GM23248 (cell line): Measurements from ENCODE around the gene HSPA1L. TPM values are rescaled to one million over a fixed set of nuclear protein-coding genes. Genes with fewer than 3 reads are reported as not detected.

Experiments
- DNase-seq: peaks from one replicate; pipeline ENCODE4 v3.0.0-alpha.2; 2015
- H2AFZ ChIP-seq: fragments of 200-600 bp; sonication (generic); 2 replicates; pipeline ENCODE4 v1.6.1; 2016; ENCODE audit warnings: antibody characterized with exemption
- H3F3A ChIP-seq: fragments of 200-600 bp; sonication (generic); 2 replicates; pipeline ENCODE4 v1.6.1; 2016; ENCODE audit warnings: mild to moderate bottlenecking, antibody characterized with exemption, mixed run types; ENCODE audit not compliant: insufficient read depth
- H3K27ac ChIP-seq: fragments of 200-600 bp; sonication (generic); 2 replicates; pipeline ENCODE4 v1.5.1; 2016; ENCODE audit warnings: mild to moderate bottlenecking
- H3K27me3 ChIP-seq: fragments of 200-600 bp; sonication (generic); replicated peaks from 2 replicates; pipeline ENCODE4 v1.6.1; 2016; ENCODE audit warnings: mild to moderate bottlenecking; ENCODE audit not compliant: insufficient read depth
- H3K36me3 ChIP-seq: fragments of 200-600 bp; sonication (generic); 2 replicates; pipeline ENCODE4 v1.6.1; 2016; ENCODE audit warnings: low read depth, mild to moderate bottlenecking
- H3K4me1 ChIP-seq: fragments of 200-600 bp; sonication (generic); 2 replicates; pipeline ENCODE4 v1.6.1; 2016; ENCODE audit warnings: mild to moderate bottlenecking; ENCODE audit not compliant: insufficient read depth
- H3K4me2 ChIP-seq: fragments of 200-600 bp; sonication (generic); one replicate; pipeline ENCODE4 v1.6.1; 2016; ENCODE audit warnings: mild to moderate bottlenecking; ENCODE audit not compliant: unreplicated experiment
- H3K4me3 ChIP-seq: fragments of 200-600 bp; sonication (generic); 2 replicates; pipeline ENCODE4 v1.5.1; 2016; ENCODE audit warnings: mild to moderate bottlenecking
- H3K79me2 ChIP-seq: fragments of 200-600 bp; sonication (generic); 2 replicates; pipeline ENCODE4 v1.6.1; 2016; ENCODE audit warnings: mild to moderate bottlenecking; ENCODE audit not compliant: insufficient read depth
- H3K9ac ChIP-seq: fragments of 200-600 bp; sonication (generic); 2 replicates; pipeline ENCODE4 v1.6.1; 2016; ENCODE audit warnings: mild to moderate bottlenecking
- H3K9me2 ChIP-seq: fragments of 200-600 bp; sonication (generic); 2 replicates; pipeline ENCODE4 v1.6.1; 2016; ENCODE audit warnings: mixed run types, mild to moderate bottlenecking, moderate library complexity; ENCODE audit not compliant: insufficient read depth
- H3K9me3 ChIP-seq: fragments of 200-600 bp; sonication (generic); one replicate; pipeline ENCODE4 v1.6.1; 2017; ENCODE audit warnings: low read depth
- H4K20me1 ChIP-seq: fragments of 200-600 bp; sonication (generic); 2 replicates; pipeline ENCODE4 v1.6.0; 2016; ENCODE audit not compliant: insufficient read depth
- EZH2 ChIP-seq: fragments of 200-600 bp; sonication (generic); IDR thresholded peaks from 2 replicates; pipeline ENCODE4 v1.6.1; 2018; ENCODE audit warnings: antibody characterized with exemption, mild to moderate bottlenecking; ENCODE audit not compliant: insufficient read depth, poor library complexity, severe bottlenecking
- EZH2phosphoT487 ChIP-seq: fragments of 200-600 bp; sonication (generic); IDR thresholded peaks from 2 replicates; pipeline ENCODE4 v1.6.1; 2018; ENCODE audit warnings: antibody characterized with exemption, moderate library complexity, mild to moderate bottlenecking, low read depth; ENCODE audit not compliant: insufficient read depth
- WGBS, 2 experiments: methylation state at CpG; one replicate each; pipeline ENCODE4 v1.1.6; 2015 to 2017; ENCODE audit warnings: low lambda C conversion rate in 2 of 2, low coverage in 1 of 2; ENCODE audit errors: missing lambda C conversion rate in 2 of 2; 5-methylcytosine and 5-hydroxymethylcytosine counted together
- in situ Hi-C: fragments of 300-500 bp; cut with MboI; formaldehyde crosslinking; loops from 2 replicates; pipeline ENCODE4 v1.15.0; 2020
- polyA plus RNA-seq: library from polyadenylated mRNA; unstranded; fragments of >200 nt; fragmentation: Nextera tagmentation; extraction: Ambion mirVana; gene quantifications from 2 replicates; pipeline ENCODE4 v1.2.1, GENCODE V29; 2016
- total RNA-seq: library from RNA; depleted of rRNA; stranded (reverse); fragments of >200 nt; shearing (Covaris generic); gene quantifications from 2 replicates; pipeline ENCODE4 v1.2.3, GENCODE V29; 2014

Gene HSPA1L
- total and polyA plus RNA-seq, 2 experiments from 2014 or later: 0.91 to 1.7 TPM

DNA sequence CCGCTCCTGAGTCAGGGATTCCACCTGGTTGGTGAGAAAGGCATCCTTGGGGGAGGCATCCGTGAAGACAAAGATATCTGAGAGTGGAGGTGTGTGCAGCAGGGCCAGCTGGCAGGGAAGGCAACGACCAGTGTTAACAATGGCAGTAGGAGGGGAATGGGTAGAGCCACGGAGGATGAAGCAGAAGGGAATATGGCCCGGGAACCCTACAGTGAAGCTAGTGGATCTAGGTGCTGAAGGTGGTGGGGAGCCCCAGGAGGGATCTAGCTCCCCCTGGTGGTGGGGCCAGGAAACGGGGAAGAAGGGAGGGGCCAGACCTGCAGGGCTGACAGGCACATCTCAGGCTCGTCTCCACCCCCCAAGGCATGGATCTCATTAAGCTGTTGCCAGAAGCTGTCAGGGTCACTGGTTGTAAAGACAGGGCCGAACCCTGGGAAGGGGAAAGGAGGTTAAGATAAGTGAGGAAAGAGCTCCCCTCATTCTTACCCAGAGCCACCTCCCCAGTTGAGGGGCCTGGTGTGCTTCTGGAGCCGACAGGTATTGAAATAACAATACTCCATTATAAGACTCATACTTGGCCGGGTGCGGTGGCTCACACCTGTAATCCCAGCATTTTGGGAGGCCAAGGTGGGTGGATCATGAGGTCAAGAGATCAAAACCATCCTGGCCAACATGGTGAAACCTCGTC, 45.3 kb downstream of the HSPA1L start:
- 74 to 75% methylated on average over 12 of the region's 12 CpGs for WGBS, 2 experiments
- H3F3A ChIP-seq: no peaks in the 10 kb centered on the region

DNA sequence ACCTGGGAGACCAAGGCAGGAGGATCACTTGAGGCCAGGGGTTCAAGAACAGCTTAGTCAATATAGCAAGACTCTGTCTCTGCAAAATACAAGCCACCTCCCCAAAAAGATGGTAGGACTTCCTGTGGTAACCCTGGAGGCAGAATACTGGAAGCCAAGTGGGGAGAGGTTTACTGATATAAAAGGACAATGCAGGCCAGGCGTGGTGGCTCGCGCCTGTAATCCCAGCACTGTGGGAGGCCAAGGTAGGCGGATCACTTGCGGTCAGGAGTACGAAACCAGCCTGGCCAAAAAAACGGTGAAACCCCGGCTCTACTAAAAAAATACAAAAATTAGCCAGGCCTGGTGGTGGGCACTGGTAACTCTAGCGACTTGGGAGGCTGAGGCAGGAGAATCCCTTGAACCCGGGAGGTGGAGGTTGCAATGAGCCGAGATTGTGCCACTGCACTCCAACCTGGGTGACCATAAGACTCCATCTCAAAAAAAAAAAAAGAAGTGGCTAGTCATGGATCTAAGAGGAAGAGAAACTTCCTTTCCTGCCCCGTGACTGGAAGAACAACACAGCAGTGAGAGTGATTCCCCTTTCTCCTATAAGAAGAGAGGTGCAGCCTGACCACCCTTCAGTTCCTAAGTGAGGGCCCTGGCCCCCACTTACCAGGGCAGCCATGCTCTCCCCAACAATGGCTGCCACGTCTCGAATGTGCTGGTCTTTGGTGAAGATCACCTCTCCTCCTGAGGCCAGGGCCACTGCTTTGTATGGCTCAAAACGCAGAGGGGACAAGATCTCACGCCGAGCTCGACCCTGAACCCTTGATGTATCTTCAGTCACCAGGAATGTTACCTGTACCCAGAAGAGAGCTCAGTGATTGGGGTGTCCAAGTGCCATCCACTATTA, 46.5 kb downstream of the HSPA1L start:
- WGBS, 2 experiments: 87% methylated on average over 18 of the region's 18 CpGs
- Histone ChIP-seq H3K9me2 (no peaks in the 10 kb centered on the region), H2AFZ (no peak overlapping the region), H3K4me3 (no peak overlapping the region), H3F3A (no peaks in the 10 kb centered on the region), H3K4me1 (peaks cover 5% of the 10 kb centered on the region; the same call in 1 of the 2 replicates), H3K9ac (no peak overlapping the region), H3K27me3 (no peaks in the 10 kb centered on the region), H4K20me1 (no peaks in the 10 kb centered on the region), H3K79me2 (no peaks in the 10 kb centered on the region), H3K36me3 (no peaks in the 10 kb centered on the region), H3K27ac (no peak overlapping the region), H3K4me2 (no peak overlapping the region), H3K9me3 (no peaks in the 10 kb centered on the region)
- DNase-seq: no peak
- TF ChIP-seq EZH2phosphoT487 (no peak), EZH2 (no peak)
- in situ Hi-C loops: no loop called here

More for the DNA sequence above, 45.3 kb downstream of the HSPA1L start:
- no peak overlapping the region for H3K9ac ChIP-seq
- H2AFZ ChIP-seq: no peak overlapping the region
- DNase-seq: peak; percentile 60
- TF ChIP-seq EZH2phosphoT487 (no peak), EZH2 (no peak)
- H3K9me2 ChIP-seq: no peaks in the 10 kb centered on the region
- no peak overlapping the region for H3K4me3 ChIP-seq
- no peak overlapping the region for H3K27ac ChIP-seq
- in situ Hi-C loops: no loop called here
- no peaks in the 10 kb centered on the region for H4K20me1 ChIP-seq
- H3K4me1 ChIP-seq: no peaks in the 10 kb centered on the region
- H3K4me2 ChIP-seq: no peak overlapping the region
- no peaks in the 10 kb centered on the region for H3K9me3 ChIP-seq
- H3K79me2 ChIP-seq: no peaks in the 10 kb centered on the region
- no peaks in the 10 kb centered on the region for H3K36me3 ChIP-seq
- H3K27me3 ChIP-seq: no peaks in the 10 kb centered on the region

DNA sequence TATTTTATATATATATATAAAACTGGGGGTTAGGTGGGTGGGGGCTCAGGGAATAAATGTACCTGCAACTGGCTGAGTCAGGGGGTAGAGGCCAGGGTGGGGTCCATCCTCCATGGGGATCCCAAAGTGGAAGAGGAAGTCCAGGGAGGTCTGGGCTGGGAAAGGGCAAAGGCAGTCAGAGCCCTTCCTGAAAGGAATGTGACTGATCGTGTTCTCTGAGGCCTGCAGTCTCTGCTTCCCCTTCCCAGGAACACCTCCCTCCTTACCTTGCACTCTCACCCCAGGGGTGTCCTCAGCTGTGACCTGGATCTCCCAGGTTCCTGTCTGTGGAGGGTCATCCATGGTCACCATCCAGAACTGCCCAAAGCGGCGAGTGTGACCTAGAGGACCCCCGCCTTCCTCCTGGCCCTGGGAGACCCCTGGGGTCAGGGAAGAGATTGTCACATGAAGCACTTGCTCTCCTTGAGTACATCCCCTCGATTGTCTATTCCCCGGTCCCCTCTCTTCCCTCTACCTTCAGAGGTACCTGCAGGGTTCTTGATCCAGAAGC, 47.9 kb downstream of the HSPA1L start:
- no peak overlapping the region for H3K27ac ChIP-seq
- in situ Hi-C loops: no loop called here
- no peaks in the 10 kb centered on the region for H3K79me2 ChIP-seq
- H3K9ac ChIP-seq: no peak overlapping the region
- H3K9me2 ChIP-seq: no peaks in the 10 kb centered on the region
- H3F3A ChIP-seq: no peaks in the 10 kb centered on the region
- no peaks in the 10 kb centered on the region for H4K20me1 ChIP-seq
- no peaks in the 10 kb centered on the region for H3K36me3 ChIP-seq
- H2AFZ ChIP-seq: no peak overlapping the region
- no peak overlapping the region for H3K4me3 ChIP-seq
- no peaks in the 10 kb centered on the region for H3K9me3 ChIP-seq
- TF ChIP-seq EZH2 (no peak), EZH2phosphoT487 (no peak)
- no peak for DNase-seq
- WGBS, 2 experiments: 77 to 82% methylated on average over 6 of the region's 6 CpGs
- H3K4me1 ChIP-seq: peaks cover 9% of the 10 kb centered on the region
- no peaks in the 10 kb centered on the region for H3K27me3 ChIP-seq
- no peak overlapping the region for H3K4me2 ChIP-seq

DNA sequence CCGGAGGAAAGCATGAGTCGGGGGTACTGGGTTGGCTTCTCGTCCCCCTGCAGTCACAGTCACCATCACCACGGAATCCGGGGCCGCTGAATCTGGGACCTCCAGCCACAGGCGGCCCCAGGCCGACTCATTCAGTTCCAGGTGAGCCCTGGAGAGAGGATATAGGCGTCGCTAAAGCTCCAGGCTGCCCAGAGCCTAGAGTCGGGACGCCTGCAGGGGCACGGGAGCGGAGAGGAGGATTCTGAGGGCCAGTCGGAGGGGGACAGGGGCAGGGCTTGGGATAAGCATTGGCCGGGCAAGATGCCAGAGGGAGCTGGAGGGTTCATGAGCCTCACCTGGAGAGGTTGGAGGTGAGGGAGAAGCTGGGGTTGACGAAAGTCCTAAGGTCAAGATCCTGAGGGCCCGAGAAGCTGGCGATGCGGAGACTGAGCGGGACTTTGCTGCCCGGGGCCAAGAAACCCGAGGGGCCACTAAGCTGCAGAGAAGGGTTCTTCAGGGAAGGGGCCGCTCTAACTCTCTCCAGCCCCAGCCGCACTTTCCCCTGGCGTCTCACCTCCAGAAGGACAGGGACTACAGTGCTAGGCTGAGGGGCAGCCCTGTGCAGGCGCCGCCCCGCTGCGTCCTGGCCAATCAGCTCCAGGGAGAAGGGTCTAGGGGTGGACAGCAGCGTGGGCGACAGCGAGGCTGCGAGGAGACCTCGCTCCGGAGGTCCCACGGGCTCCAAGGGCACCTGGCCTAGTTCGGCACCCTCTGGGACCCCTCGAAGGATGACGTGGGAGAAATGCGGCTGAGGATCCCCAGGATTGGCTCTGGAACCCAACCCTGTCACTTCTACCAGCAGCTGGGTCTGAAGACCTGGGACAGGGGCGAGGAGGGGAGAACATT, 48.9 kb downstream of the HSPA1L start:
- H4K20me1 ChIP-seq: no peaks in the 10 kb centered on the region
- peak overlapping the region; percentile 5; the same call in 1 of the 2 replicates for H3K9ac ChIP-seq
- peak overlapping the region; percentile 39 for H3K4me3 ChIP-seq
- in situ Hi-C loops: no loop called here
- H3K36me3 ChIP-seq: no peaks in the 10 kb centered on the region
- H3F3A ChIP-seq: no peaks in the 10 kb centered on the region
- peak overlapping the region; percentile 71 for H2AFZ ChIP-seq
- no peaks in the 10 kb centered on the region for H3K79me2 ChIP-seq
- H3K27me3 ChIP-seq: no peaks in the 10 kb centered on the region
- H3K9me3 ChIP-seq: no peaks in the 10 kb centered on the region
- 35 to 36% methylated on average over 35 to 42 of the region's 42 CpGs for WGBS, 2 experiments
- peak overlapping the region; percentile 67 for H3K4me2 ChIP-seq
- no peaks in the 10 kb centered on the region for H3K9me2 ChIP-seq
- no peak overlapping the region for H3K27ac ChIP-seq
- TF ChIP-seq EZH2phosphoT487: no peak
- TF ChIP-seq EZH2: no peak
- DNase-seq: peak; percentile 35
- peaks cover 9% of the 10 kb centered on the region for H3K4me1 ChIP-seq
